Stimulated activated CD8-positive, alpha-beta memory T cell treated with anti-CD3 and anti-CD28 coated beads, Interleukin-15, amount 100 ng/mL, for 48 hours (primary cell): ENCODE data around the gene SCN1B.
"Not testable (repeated sequence)": the region's sequence is repeated elsewhere in the genome, so short reads cannot be mapped to it uniquely, and the experiment has no call there.

Experiments used
- DNase-seq, 2 donors: peaks; one replicate each; pipeline ENCODE4 v3.0.0-alpha.2; 2020; ENCODE audit warnings: low read depth in 2 of 2

Gene SCN1B

DNA sequence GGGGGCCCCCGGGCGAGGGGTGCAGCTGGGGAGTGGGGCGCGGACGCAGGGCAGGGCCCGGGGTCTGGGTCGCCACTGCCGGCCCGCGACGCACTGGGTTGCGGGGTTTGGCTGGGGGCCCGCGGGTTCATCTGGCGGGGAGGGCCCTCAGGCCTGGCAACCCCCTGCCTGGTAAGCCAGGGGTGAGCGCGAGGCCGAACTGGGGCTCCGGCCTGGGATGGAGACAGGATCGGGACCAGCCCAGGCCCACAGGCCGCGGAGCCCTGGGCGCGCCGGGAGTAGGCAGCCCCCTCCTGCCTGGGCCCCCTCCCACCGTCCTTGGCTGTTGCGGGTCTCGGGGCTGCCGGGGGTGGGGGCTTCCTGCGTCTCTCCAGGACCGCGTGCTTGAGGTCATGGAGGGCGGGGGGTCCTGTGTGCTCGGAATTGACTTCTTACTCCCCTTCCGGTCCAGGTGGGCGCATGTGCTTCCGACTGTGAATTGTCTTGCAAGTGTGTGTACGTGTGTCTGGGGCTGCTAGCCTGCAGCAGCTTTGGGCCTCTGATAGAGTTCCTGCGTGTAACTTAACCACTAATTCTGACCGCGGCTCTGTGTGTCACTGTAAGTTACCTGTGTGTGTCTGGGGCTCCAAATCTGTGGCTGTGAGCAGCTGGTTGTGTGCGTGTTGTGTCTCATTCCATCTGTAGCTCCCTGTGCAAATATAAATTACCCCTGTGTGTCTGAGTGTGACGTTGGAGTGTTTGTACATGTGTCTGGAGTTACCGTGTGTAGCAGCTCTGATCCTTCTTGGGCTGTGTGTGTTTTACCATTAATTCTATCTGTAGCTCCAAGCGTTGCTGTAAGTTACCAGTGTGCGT, 29.4 kb upstream of the SCN1B start:
- peak; percentile 44 to 54 for DNase-seq

DNA sequence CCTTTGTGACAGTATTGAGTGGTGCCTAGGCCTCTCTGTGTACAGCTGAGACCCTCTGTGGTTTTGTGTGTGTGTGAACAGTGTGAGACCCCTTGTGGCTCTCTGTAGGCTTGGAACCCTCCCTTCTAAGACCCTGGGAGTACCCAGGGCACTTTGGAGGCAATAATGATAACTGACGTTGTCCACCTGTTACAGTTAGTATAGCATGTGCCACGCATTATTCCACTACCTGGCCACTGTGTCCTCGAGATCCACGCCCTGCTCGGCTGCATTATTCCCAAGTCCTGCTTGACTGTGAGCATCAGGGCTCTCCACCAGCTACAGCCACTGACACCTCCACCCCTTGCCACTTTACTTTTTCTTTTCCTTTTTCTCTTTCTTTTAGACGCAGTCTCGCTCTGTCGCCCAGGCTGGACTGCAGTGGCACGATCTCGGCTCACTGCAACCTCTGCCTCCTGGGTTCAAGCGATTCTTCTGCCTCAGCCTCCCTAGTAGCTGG, 28.2 kb upstream of the SCN1B start:
- DNase-seq, result no peak

DNA sequence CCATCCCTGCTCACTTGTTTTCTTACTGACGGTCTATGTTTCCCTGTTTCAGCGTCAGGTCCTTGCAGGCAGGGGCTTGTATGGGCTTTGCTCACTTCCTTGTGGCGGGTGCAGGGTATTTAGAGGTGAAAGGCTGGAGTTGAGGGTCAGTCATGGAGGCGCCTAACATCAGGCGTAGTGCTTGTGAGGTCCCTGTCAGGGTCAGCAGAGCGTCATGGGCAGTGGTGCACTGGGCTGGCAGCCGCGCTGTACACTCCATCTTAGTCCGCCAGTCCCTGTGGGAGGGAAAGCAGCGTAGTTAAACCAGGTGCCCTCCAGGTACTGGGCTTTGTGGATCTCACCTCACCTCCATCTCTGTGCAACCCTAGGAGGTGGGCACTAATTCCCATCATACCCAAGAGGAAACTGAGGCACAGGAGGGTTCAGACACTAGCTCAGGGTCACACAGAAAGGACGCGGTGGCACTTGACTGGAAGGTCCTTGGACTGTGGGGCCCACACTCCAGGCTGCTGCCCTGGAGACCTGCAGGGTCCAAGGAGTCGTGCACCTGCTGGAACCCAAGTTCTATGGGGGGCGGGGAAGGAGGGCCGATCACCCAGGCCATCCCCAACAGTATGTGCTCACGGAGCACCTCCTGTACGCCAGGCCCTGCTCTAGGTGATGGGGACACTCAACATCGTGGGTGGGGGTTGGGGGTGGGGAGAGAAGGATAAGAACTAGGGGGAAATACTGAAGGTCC, 25.6 kb upstream of the SCN1B start:
- DNase-seq, result no peak

DNA sequence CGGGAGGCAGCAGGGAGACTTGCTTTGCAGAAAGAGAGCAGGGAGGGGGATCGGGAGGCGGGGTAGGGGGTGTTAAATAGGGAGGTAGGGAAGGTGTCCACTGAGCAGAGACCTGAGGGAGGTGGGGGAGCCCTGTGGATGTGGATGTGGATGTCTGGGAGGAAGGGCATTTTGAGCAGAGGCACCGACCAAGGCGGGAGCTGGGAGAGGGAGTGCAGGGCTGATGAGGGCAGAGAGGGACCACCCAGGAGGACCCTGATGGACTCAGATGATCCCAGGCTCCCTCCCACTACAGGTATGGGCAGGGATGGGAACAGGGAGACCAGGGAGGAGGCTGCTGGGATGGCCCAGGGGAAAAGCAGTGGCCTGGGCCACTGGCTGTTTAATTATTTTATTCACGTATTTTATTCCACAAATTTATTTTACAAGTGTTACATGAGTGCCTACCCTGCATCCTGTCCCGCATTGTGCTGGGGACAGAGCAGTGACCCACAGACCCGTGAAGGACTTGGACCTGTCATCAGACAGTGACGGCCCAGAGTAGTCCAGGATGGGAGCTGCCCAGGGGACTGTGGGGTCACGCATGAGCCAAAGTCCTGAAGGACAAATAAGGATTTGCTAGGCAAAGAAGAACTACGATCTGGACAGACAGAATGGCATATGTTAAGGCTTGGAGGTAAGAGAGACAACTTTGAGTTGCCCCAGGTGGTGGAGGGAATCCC, 24.9 kb upstream of the SCN1B start:
- no peak for DNase-seq

DNA sequence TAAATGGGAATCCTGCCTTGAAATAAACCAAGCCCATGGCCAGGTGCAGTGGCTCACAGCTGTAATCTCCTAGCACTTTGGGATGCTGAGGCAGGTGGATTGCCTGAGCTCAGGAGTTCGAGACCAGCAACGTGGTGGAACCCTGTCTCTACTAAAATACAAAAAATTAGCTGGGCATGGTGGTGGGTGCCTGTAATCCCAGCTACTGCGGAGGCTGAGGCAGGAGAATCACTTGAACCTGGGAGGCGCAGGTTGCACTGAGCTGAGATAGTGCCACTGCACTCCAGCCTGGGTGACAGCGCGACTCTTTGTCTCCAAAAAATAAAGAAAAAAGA, 24.3 kb upstream of the SCN1B start:
- DNase-seq, result not testable (repeated sequence)

DNA sequence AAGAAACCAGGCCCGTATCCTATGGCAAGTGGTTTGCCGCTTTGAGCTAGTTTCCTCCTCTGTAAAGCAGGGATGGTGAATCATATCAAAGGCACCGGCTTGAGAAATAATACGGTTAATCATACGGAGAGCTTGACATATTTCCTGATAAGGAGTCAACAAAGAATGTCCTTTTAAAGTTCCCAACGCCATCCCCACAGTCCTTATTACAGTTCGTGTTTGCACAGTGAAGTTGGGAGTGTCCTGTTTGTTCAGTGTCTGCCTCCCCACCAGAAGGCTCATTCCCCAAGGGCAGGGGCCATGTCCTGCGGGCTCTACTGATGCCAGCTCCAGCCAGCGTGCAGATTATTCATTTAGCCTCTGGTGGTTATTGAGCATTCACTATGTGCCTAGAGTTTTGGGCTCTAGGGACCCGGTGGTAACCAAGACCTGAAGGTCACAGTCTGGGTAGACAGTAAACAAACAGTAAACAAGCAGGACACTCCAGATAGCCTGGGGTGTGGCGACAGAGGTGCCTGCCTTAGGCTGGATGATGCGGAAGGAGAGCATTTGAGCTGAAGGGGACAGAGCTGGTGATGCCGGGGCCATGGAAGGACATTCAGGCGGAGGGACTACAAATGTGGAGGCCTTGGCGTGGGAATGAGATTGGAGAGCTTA, 23.8 kb upstream of the SCN1B start:
- DNase-seq, result no peak

DNA sequence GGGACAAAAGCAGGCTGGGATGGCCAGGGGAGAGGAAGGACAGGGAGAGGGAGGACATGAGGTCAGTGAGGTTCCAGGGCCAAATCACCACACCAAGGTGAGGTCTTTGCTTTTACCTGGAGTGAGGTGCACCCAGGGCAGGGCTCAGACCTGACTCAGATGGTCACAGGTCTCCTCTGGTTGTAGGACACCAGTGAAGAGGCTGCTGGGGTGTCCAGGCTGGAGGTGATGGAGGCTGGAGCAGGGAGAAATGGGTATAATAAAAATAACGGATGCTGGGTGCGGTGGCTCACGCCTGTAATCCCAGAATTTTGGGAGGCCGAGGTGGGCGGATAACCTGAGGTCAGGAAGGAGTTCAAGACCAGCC, 23.3 kb upstream of the SCN1B start:
- no peak for DNase-seq

DNA sequence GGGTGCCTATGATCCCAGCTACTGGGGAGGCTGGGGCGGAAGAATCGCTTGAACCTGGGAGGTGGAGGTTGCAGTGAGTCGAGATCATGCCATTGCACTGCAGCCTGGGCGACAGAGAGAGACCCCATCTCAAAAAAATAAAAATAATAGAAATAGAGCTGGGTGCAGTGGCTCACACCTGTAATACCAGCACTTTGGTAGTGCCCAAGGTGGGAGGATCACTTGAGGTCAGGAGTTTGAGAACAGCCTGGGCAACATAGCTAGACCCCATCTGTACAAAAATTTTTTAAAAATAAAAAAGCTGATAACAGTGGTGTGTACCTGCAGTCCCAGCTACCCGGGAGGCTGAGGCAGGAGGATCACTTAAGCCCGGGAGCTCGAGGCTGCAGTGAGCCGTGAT, 22.8 kb upstream of the SCN1B start:
- not testable (repeated sequence) for DNase-seq

DNA sequence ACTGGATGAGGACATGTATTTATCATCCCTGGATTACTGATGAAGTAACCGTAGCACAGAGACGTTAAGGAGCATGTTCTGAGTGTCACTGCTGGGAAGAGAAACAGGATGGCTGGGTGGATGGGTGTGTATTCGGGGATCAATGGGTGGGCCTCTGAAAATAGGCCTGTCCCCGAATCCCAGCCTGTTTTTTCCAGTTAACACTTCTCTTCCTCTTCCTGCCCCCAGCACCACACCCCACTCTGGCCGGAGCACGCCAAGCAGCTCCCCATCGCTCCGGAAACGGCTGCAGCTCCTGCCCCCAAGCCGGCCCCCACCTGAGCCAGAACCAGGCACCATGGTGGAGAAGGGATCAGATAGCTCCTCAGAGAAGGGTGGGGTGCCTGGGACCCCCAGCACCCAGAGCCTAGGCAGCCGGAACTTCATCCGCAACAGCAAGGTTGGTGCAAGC, 21.4 kb upstream of the SCN1B start:
- no peak for DNase-seq

DNA sequence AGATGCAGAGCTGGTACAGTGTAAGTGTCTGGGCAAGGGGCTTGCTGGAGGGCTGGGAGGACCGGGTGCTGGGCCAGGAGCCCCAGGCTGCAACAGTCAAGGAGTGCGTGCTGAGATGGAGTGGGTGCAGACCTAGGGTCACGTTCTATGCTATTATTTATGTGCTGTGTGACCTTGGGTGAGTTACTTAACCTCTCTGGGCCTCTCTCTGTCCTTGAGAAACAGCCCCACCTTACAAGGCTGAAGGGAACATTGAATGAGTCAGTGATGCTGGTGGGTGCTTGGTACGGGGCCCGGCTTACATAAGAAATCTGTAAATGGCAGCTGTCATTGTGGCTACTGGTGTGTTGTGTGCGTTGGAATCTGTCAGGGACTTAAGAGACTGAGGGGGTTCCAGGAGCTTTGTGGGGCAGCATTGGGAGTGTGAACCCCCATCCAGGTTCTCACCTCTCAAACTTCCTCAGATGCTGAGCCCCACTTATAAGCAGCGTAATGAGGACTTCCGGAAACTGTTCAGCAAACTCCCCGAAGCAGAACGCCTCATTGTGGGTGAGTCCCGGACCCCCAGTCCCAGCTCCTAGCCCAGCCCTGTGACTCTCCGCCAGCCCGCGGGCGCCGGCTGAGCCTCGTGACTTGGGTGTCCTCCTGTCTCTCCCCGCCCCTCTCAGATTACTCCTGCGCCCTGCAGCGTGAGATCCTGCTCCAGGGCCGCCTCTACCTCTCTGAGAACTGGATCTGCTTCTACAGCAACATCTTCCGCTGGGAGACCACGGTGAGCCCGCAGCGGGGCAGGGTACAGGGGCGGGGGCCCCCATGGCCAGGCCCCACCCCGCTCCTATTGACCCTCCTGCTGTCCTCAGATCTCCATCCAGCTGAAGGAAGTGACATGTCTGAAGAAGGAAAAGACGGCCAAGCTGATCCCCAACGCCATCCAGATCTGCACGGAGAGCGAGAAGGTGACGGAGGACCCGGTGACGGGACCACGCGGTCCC, 20.6 kb upstream of the SCN1B start:
- no peak for DNase-seq

DNA sequence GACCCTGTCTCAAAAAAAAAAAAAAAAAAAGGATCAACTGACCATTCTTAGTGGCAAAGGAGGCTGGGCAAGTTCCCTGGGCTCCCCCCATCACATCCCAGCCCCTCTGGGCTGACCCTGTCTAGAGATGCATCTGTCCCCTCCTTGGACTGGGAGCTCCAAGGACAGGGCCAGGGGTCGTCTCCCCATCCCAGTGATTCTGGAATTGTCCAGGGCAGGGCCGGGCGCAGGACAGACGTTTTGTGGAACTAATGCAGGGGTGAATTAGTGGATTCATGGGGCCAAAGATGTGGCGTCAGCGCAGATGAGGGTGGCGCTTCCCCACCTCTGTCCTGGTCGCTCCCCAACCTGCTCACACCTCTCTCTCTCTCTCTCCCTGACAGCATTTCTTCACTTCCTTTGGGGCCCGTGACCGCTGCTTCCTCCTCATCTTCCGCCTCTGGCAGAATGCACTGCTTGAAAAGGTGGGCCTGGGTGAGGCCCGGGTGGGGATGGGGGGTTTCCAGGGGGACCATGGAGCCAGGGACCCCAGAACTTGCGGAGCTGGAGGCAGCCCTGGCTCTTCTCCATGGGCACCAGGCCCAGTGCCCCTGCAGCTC, 19.1 kb upstream of the SCN1B start:
- DNase-seq, result no peak

DNA sequence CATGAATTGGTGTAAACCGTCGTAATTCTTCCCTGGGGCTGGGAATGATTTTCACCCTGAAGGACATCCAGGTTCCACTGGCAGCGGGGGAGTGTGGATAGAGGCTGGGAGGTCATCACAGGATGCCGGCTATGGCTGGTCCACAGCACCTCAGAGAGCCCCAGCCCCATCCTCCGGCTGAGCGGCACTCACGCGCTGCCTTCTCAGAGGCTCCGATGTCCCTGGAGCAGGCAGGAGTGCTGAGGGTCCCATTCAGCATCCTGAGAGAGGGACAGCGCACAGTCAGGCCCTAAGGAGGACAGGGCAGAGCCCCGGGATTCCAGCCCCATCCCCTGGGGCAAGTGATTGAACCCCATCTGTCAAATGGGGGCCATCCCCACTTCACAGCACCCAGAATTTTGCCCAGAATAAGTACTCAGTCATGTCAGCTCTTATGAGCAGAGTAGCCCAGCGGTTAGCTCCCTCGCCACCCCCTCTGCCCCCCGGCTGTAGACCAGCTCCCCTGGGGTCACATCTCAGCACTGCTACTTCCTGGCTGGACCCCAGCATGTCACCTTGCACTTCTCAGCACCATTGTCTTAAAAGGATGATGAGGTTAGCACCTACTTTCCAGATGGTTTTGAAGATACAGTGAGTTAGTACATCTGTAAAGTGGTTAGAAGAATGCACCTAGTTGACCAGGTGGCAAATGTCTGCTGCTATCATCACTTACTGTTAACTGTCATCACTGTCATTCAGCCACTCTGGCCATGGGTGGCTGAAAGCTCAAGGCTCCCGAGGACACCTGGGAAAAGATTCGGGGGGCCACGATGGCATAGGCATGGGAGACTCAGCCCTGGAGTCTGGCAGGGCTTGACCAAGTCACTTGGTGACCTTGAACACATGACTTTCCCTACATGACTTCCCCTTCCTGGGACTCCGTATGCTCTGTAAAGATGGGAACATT, 18.3 kb upstream of the SCN1B start:
- no peak for DNase-seq

DNA sequence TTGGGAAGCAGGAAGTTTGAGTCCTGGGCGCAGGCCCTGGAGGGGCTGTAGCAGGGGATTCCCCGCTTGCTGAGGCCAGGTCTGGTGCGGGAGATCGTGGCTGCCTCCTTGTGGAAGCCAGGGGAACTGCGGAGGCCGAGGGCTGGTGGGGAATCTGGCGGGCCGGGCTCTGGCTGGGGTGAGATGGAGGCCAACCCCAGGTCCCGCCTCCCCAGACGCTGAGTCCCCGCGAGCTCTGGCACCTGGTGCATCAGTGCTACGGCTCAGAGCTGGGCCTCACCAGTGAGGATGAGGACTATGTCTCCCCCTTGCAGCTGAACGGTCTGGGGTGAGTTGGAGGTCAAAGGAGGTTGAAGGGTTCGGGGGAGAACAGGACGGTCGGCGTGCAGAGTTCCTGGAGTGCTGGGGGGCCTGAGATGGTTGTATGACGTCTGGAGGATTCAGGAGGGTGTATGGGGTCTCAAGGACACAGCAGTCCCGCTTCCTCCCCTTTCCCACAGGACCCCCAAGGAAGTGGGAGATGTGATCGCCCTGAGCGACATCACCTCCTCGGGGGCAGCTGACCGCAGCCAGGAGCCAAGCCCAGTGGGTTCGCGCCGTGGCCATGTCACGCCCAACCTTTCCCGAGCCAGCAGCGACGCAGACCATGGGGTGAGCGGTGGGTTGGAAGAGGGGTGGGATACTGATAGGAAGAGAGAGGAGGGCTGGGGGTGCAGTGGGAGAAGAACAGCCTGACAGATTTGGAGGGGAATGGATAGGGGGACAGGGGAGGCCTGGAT, 17.0 kb upstream of the SCN1B start:
- peak; percentile 66 to 67 for DNase-seq

DNA sequence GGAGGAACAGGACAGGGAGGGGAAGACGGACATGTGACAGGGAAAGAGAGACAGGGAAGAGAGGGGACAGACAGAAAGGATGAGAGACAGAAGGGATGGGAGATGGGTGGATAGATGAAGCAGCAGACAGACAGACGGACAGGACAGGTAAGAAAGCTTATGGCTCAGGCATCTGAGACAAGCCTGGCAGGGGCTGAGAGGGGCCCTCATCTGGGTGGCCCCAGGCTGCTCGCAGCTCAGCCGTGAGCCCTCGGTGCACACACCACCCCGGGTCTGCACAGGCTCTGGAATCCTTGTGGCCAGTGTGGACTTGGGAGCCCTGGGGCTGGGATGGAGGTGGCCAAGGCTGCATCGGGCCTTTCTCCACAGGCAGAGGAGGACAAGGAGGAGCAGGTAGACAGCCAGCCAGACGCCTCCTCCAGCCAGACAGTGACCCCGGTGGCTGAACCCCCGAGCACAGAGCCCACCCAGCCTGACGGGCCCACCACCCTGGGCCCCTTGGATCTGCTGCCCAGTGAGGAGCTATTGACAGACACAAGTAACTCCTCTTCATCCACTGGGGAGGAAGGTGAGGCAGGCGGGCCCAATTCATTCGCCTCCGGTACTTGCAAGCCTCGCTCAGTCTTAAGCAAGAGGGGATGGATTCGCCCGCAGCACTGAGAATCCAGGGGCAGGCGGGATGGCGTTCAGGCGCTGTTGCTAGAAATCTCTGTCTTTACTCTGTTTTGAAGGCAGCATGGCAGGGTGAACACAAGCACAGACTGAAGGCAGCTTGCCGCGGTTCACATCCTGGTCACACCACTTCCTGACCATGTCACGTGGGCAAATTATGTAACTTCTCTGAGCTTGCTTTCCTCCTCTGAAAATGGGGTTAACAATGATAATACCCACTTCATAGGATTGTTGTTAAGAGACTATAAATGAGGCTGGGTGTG, 16.2 kb upstream of the SCN1B start:
- no peak for DNase-seq

DNA sequence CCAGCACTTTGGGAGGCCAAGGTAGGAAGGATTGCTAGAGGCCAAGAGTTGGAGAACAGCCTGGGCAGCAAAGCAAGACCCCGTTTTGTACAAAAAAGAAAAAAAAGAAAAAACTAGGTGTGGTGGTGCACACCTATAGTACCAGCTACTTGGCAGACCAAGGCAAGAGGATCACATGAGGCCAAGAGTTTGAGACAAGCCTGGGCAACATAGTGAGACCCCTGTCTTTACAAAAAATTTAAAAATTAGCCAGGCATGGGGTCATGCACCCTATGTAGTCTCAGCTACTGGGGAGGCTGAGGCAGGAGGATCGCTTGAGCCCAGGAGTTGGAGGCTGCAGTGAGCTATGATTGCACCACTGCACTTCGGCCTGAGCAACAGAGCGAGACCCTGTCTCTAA, 15.5 kb upstream of the SCN1B start:
- DNase-seq, result not testable (repeated sequence)

DNA sequence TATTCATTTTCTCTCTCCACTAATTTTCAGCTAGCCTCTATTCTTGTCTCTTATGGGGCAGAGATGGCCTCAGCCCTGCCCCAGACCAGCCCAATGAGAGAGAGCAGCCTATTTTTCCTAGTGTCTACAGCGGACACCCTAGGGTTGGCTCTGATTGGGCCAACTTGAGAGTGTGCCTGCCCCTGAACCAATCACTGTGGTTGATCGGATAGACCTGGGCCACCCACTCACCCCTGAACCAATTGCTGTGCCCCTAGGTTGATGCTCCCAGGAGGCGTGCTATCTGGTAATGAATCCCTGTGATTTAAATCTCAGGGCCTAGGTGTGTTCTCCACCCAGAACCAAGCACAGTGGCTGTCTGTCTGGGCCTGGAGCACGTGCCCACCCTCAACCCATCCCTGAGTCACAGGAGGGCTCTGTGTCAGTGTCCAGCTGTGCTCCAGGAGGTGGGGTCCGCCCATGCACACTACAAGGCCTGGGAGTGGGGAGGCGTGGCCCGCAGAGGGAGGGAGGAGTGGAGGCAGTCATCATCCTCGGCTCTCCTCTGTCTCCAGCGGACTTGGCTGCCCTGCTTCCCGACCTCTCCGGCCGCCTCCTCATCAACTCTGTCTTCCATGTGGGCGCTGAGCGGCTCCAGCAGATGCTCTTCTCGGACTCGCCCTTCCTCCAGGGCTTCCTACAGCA, 14.9 kb upstream of the SCN1B start:
- DNase-seq, result no peak

DNA sequence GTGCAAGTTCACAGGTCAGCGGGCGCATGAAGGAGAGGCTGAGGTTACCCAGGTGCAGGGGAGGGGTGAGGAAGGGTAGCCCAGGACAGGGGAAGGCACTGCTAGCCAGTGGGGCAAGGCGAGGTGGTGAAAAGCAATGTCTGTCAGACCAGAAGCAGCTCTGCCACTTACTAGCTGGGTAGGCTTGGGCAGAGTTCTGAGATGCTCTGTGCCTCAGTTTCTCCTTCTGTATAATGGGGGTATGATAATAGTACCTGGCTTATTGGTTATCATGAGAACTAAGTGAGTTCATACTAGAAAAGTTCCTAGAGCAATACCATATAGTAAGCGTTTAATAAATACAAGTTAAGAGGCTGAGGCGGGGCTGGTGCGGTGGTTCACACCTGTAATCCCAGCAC, 14.3 kb upstream of the SCN1B start:
- no peak for DNase-seq
